Kidney glomerular epithelial cell (primary cell): Measurements from ENCODE around the gene FUT7.

Experiments
- DNase-seq: peaks from one replicate; lab custom pipeline; 2025; lab: John Stamatoyannopoulos, UW

FUT7 gene

DNA sequence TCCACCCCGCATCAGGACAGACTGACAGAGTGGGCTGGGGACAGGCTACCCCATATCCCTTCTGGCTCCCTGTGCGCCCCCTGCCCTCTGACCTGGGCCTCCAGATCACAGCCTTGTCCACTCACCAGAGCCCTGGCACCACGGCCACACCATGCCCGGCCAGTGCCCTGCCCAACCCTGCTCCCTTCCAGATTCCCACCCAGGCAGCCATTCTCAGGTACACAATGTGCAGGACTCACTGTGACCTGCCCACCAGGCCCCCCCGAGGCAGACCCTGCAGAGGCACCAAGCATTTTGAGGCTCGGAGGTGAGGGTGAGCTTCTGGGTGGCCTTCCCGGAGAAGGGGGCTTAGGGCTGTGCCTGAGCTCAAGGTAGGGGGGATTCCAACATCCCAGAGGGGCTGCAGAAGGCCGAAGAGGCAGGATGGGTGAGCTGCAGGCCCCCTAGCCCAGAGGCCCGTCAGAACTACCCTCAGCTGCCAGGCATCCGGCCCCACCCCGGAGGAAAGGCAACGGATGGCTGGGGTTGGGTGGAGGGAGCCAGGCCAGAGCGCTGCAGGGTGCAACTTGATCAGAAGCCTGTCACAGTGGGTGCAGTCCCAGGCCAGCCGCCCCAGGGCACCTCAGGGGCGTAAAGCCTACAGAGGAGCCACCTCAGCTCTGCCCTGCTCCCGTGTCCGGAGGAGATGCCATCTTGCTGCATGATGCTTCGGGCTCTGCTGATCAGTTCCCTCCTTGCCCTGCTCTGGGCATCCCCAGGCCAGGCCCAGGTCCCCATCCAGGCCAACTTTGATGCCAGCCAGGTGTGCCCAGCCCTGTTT lies 49.4 kb downstream of the FUT7 start, which contains the start of gene LCNL1:
TSS of gene LCNL1 (plus strand) at position 762 of the 820 bp plus-strand sequence. CDS start 594 bp downstream, outside the sequence.
- no peak for DNase-seq

GRCh38 chr9:136981588-136982231 lies 50.2 kb downstream of the FUT7 start:
- no peak for DNase-seq

DNA sequence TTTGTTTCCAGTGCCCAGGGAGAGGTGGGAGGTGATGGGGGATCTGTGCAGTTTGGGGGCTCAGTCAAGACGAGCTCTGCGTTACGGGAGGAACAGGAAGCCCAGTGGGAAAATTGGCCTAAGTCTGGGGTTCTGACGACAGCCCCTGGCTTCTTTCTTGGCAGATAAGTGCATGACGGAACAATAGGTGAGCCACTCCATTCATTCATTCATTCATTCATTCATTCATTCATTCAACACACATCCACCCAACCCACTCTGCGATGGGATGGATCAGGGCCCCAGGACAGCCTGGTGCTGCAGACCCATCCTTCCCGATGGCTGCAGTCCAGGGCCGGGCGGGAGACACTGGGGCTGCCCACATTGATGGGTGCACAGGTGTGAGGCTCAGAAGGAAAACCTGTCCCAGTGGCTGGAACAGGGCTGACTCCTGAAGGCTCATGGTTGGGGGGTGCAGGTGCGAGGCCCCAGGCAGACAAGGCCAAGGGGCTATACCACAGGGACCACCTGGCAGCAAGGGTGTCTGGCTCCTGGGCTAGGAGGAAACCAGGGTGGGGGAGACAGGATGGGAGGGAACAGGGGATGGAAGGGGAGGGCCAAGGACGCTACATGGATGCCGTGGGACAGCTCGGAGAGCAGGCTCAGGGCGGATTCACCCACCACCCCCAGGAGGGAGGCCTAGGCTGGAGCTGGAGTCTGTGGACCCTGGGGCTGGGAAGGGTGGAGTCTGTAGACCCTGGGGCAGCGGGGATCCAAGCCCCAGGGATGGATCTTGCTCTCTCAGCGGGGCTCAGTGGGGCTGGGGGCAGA lies 51.0 kb downstream of the FUT7 start:
- DNase-seq = no peak
